ENCODE data around the gene PLCG2.
A peak's percentile ranks its signal among the peaks of the same experiment; 100 is the strongest.
"Not testable (repeated sequence)": the region's sequence is repeated elsewhere in the genome, so short reads cannot be mapped to it uniquely, and the experiment has no call there.

Gene PLCG2

DNA sequence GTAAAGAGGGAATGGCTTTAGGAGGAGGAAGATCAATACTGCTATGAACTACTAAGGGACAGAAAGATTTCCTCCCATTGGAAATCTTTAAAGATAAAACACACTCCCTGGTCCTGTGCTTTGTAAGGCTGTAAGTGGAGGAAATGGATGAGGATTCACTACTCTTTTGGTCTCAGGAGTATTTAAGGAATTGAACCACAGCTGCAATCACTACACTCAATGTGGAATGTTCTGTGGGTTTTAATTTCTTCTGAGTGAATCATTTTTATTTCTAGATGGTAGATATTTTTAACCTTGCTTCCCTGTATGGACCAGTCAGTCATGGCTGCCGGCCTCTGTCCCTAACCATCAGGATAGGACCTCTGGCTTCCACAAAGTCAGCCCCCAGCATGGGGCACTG is 166.6 kb downstream of the PLCG2 start:
- no peak for DNase-seq

DNA sequence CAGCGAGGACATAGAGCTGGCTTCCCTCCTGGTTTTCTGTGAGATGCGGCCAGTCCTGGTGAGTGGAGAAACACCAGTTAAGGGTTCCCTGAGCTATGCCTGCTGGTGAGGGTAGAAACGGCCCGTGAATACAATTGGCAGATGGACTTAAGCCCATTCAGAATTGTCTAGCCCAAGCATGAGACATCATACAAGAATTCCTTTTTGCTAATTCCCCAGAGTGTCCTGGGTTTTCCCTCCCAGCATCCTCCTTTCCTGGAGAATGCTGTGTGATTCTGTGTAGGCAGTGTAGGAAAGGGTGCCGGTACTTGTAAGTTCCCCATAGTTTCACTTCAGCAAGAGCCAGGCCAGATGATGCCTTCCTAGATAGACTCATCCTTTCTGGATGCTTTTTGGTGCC is 167.1 kb downstream of the PLCG2 start:
- no peak for DNase-seq

DNA sequence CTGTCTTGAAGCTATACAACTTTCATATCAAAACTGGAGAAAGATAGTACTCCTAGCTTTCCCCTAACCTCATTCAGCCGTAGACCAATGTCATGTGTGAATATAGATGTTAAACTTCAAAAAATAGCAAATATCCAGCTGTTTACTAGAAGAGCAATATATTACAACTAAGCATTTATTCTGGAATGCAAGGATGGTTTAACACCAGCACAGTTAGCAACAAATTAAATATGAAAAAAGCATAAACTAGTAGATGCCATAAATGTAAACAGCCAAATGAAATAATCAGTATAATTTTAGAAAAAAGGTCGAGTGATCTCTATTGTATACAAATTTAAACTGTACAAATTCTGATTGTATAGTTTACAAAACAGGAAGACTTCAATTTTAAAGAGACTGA is 172.5 kb downstream of the PLCG2 start:
- DNase-seq = no peak

DNA sequence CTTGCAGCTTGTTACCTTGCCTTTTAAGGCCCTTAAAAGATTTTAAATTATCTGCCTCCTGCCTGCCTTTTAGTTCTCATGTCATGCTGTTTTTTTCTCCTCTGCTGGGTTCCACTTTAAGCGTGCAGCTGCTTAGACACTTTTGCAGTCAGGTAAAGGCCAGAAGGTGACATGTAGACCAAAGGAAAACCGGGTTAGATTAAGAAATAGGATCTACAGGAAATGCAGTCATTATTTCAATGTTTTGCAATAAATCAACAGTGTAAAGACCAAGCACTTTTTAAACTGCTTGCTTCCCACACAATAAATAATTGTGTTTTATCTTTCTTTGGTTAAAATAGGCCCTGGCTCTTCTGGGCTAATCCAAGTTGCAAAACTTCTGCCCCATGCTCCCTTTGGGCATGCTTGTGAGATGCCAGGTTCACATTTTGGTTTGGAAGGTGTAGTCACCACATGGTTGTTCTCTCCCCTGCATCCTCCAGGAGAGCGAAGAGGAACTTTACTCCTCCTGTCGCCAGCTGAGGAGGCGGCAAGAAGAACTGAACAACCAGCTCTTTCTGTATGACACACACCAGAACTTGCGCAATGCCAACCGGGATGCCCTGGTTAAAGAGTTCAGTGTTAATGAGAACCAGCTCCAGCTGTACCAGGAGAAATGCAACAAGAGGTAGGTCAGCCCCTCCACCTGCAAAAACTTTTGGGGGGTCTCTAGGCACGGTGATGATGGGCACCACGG is 177.3 kb downstream of the PLCG2 start:
- DNase-seq = peak in 1 of 2 donors; percentile 12

DNA sequence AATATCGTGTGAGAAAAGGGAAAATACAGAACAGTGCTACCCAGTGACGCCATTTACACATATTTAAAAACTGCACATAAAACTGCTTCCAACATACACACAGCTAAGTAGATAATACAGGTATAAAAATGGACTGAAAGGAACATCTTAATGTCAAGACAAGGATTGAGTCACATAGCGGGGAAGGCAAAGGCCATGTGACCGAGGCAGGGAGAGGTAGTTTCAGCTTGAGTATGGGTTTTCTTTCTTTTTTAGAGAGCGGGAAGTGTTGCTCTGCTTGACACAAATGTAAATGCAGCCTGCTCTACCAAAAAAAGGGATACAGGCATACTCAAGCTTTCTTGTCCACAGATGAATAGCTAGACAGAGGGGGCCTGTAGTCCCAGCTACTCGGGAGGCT is 185.7 kb downstream of the PLCG2 start:
- no peak for DNase-seq

DNA sequence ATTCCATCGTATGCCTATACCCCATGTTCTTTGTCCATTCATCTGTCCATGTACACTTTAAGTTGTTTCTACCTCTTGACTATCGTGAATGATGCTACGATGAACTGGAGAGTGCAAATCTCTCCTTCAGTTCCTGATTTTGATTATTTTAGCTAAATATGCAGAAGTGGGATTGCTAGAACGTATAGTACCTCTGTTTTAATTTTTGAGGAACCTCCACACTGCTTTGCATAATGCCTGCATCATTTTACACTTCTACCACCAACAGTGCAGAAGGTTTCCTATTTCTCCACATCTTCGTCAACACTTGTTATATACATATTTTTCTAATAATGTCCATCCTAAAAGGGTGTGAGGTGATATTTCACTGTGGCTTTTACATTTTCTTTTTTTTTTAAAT is 188.3 kb downstream of the PLCG2 start:
- no peak for DNase-seq

DNA sequence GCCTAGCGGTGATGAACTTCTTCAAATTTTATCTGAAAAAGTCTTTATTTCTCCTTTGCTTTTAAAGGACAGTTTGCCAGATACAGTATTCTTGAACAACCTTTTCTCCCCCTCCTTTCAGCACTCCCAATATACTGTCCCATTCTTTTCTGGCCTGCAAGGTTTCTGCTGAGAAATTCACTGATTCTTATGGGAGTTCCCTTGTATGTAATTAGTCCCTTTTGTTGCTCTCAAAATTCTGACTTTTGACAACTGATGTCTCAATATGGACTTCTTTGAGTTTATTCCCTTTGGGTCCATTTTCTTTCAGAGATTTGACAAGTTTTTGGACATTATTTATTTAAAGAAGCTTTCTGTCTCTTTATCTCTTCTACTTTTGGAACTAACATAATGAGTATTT is 192.8 kb downstream of the PLCG2 start:
- DNase-seq = no peak

DNA sequence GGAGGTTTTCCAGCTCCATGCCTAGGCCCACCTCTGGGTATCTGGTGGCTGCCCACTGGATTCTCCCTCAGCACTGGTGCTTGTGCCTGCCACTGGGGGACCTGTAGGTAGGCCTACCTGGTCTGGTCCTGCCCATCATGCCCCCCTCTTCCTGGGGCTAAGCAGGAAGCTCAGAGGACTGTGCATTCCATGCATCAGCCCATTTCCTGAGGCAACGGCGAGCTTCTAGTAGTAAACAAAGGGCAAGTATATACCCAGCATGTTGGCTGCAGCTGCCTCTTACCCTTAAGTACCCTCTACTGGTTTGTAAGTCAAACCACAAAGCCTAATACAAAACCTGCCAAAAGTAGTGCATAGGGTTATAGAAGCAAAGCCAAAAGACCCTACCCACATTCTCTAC is 194.6 kb downstream of the PLCG2 start:
- no peak for DNase-seq

DNA sequence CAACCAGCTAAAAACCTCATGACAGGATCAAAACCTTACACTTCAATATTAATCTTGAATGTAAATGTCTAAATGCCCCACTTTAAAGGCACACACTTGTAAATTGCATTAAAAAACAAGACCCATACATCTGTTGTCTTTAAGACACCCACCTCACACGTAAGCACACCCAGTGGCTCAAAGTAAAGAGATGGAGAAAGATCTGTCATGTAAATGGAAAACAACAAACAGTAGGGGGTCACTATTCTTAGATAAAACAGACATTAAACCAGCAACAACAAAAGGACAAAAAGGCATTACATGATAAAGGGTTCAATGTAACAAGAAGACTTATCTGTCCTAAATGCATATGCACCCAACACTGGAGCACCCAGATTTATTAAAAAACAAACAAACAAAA is 196.5 kb downstream of the PLCG2 start:
- no peak for DNase-seq

DNA sequence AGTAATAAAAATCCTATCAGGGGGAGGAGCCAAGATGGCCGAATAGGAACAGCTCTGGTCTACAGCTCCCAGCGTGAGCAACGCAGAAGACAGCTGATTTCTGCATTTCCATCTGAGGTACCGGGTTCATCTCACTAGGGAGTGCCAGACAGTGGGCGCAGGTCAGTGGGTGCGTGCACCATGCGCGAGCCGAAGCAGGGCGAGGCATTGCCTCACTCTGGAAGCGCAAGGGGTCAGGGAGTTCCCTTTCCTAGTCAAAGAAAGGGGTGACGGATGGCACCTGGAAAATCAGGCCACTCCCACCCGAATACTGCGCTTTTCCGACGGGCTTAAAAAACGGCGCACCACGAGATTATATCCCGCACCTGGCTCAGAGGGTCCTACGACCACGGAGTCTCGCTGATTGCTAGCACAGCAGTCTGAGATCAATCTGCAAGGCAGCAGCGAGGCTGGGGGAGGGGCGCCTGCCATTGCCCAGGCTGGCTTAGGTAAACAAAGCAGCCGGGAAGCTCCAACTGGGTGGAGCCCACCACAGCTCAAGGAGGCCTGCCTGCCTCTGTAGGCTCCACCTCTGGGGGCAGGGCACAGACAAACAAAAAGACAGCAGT is 198.3 kb downstream of the PLCG2 start:
- DNase-seq = not testable (repeated sequence)

DNA sequence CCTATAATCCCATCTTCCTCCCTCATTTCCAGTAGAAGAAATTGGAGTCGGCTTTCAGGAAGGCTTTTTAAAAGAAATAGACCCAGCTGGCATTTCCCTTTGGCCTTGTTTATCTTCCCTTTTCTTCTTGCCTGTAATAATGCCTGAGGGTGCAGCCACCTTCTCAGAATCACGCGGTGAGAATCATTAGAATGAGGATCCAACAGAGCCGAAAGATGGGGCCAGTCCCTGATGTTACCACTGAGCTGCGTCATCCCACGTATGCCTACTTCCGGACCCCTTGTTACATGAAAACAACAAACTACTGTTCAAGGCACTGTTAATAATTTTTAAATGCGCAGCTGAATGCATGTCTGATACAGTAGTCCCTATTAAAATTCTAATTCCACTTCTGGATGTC is 208.0 kb downstream of the PLCG2 start:
- DNase-seq = no peak

DNA sequence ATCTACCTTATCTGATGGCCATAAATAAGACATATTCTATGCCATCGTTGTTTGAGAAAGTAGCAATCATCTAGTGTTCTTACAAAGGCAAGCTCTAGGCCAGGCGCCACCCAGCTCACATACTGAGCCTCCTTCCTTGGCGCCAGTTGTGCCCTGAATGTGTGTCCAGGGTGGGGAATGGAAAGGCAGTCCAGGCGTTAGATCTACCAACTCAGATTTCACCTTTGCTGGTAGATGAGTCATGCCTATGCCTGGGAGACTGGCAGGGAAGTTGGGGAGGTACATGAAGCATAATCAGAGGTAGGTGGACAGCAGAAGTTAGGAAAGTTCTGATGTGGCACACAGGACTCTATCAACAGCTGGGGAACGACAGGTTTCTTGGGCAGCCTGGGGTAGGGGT is 208.6 kb downstream of the PLCG2 start:
- DNase-seq = no peak

DNA sequence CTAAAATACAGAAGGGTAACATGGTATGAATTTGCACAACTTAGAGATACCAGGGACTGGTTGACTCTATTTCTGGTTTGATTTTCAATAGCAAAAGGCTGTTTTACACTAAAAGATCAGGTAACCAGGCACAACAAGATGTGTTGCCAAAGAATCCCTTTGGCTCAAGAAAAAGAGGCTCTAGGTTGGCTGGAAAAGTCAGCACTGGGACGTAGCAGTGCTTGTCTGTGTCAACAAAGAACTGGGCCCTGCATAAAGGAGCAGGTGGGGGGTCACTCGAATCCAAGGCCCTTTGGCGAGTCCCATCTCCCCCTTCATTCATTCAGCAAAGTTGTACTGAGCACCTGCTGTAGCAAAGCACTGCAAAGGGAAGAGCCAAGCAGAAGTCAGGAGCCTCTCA is 213.8 kb downstream of the PLCG2 start:
- DNase-seq = no peak

DNA sequence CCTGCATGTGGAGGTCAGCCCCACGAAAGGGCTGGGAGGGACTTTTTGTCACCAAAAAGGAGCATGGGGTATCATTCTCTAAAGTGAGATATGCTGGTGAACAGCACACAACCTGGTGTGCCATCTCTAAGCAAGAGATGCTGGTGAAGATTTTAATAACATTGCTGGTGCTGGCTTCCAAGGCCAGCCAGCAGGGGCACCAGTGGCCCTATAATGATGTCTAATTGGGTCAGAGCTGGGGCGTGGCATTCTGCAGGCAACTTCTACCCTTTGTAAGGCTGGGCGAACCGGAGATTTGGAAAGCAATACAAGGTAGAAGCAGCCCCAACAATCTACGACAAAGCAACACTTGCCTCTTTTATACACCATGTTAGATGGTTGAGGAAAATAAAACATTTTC is 215.4 kb downstream of the PLCG2 start:
- DNase-seq = no peak

DNA sequence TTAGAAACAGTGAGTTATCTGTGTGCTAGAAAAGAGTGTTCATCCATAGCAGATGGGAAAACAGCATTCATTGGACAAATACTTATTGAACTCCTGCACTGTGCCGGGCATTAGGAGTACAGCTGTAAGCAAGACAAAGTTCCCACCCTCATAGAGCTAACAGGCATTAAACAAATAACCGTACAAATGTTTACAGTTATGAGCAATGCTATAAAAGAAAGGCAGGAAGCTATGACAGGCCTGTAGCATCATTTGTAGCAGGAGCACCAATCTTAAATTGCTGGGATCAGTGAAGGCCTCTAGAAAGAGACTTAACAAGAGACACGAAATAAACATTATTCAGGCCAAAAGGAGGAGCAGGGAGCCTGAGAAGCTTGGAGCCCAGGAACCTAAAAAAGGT is 216.6 kb downstream of the PLCG2 start:
- no peak for DNase-seq

DNA sequence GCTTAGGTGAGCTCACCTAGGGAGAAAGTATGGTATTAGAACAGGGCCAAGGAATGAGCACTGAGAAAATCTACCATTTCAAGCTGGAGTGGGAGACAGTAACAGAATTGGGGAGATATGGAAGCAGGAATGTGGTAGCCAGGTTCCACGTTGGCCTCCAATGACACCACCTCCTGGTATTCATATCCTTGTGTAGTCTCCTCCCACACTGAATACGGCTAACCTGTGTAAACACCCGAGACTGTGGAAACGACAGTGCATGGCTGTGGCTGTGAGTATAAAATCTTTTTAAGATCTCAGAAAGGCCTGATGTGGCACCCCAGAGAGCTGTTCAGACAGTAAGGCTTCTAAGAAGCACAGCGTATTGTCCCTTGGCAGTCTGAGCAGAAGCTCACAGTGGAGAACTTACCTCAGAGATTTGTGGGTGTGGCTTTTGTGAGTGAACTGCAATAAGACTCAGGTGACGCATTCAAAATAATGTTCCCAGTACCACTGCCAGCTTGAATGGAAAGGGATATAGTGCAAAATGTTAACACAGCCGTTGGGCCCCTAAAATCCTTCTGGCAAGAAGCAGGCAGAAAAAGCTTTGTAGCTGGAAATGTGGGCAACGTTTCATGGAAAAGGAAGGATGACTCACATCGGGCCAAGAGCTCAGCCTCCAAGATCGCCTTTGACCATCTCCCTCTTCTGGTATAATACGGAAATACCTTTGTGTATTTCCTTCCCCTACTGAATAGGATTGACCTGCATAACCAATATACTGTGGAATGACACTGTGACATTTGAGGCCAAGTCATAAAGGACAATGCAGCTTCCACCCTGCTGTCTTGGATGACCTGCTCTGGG is 217.8 kb downstream of the PLCG2 start:
- DNase-seq = no peak

DNA sequence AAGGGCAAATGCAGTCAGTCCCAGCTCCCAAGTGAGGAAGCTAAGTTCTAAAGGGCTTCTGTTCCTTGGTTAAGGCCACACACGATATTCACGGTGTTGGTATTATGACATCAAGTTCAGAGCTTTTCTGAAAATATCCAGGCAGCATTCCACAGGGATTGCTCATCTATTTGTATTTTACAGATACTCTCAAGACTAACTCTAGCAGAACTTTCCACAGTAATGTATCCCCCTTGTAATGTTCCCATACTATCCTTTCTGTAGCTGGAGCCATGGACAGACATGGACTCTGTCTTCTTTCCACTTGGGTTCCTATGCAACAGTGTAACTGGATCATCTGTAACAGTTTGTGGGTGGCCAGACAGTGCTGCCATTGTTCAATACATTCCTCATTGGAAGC is 218.6 kb downstream of the PLCG2 start:
- no peak for DNase-seq

DNA sequence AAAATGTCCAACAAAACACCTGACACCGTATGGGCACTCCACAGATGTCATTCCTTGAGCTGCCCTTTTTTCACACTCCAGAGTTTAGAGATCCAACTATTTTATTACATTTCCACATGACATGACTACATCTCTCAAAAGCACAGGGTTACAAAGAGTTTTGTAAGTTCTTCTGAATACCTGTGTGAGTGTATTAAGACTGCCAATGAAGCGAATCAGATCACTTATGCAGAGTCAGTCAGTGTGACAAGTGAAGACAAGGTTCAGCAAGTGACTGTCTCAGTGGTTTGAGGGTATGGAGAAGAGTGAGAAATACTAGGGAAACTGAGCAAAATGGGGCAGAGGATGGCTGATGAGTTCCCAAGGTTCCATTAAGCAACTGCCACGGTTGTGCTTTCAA is 223.7 kb downstream of the PLCG2 start:
- DNase-seq = no peak

DNA sequence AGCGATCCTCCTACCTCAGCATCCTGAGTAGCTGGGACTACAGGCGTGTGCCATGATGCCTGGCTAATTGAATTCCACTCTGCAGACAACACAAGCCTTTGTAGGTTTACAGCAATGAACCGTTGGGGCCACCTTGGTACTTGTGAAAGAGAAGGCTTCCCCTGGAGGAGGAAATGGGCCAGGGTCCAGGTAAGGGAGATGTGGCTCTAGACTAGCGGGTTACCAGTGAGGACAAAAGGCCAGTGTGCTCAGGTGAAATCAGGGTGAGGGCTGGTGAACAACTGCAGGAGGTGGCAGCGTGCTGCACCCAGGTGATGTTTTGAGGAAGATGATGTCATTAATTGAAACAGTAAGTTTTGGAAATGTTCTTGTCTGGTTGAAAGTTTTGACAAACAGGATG is 225.5 kb downstream of the PLCG2 start:
- no peak for DNase-seq

DNA sequence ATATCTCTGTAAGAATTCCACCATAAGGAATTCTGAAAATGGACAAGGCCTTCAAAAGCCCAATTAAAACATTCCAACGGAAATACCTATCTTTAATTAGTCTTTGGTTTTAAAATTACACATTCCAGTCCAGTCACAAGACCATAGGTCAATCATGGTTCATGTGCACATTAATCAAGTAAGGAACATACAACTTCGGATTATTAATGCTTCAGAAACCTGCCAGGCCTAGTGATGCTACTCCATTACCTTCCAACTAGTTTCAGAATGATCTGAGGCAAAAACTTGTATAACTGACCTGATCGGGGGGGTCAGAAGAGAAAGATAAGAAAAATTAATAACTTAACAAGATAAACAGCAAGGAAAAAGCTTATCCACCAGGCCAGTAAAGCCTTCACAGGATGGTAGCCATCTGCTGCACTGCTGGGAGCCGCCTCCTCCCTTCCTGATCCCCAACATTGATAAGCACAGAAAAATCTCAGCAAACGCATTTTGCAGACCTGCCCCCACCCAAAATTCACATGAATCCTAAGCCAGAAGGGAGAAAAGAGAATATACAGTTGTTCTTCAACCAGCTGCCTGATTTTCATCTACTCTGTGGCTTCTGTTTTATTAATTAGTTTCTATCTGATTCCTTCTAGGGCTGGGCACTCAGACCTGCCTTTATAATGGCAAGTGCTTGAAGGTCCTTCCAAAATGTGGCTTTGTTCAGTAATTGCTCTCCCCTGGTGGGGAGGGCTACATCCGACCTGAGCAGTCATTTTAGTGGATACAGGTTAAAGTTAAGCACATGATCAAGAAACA is 226.1 kb downstream of the PLCG2 start:
- DNase-seq = no peak

DNA sequence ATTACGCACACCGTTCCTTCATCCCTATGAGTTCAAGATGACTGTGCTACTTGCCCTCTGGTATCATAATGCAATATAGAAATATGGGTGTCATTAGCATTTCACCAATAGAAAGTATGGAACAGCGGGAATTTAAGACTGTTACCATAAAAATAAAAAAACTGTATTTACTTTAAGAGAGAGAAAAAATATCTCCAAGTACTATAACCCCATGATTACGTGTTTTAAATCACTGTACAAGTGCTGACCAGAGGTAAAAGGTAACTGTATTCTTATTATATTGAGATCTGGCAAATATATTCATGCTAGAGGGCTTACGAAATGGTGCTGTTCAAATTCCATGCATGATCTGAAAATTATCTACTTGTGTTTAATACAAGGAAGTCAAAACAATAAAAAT is 226.9 kb downstream of the PLCG2 start:
- no peak for DNase-seq

DNA sequence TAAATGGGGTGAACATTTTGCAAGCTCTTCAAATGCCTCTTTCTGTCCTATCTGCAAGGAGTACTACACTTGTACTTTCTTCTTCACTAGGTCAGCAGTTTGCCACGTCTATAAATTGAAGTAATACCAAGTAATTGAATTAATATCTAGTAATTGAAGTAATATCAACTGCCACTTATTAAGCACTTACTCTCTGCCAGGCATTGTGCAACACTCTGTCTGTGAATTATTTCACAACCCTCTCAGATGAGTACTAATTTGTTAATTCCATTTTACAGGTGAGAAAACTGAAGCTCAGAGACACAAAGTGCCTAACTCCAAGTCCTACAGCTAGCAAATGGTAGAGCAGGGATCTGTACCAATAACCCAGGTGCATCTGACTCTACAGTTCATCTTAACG is 228.1 kb downstream of the PLCG2 start:
- no peak for DNase-seq

DNA sequence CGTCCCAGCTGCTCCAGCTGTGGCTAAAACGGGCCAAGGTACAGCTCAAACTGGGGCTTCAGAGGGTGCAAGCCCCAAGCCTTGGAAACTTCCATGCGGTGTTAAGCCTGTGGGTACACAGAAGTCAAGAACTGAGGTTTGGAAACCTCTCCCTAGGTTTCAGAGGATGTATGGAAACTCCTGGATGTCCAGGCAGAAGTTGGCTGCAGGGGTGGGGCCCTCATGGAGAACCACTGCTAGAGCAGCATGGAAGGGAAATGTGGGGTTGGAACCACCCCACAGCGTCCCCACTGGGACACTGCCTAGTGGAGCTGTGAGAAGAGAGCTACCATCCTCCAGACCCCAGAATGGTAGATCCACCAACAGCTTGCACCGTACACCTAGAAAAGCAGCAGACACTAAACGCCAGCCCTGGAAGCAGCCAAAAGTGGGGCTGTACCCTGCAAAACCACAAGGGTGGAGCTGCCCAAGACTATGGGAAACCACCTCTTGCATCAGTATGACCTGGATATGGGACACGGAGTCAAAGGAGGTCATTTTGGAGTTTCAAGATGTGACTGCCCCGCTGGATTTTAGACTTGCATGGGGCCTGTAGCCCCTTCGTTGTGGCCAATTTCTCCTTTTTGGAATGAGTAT is 230.0 kb downstream of the PLCG2 start:
- no peak for DNase-seq

Measured in CD4-positive, alpha-beta T cell treated with Interferon alpha-2 for 1 hour (primary cell).